A172 (cell line): ENCODE data around the gene SLC10A7. TPM values are rescaled to one million over a fixed set of nuclear protein-coding genes. Genes with fewer than 3 reads are reported as not detected.
"Not testable (repeated sequence)": the region's sequence is repeated elsewhere in the genome, so short reads cannot be mapped to it uniquely, and the experiment has no call there.

ENCODE experiments used
- DNase-seq: peaks from one replicate; pipeline ENCODE4 v3.0.0-alpha.2; 2015; ENCODE audit warnings: low spot score
- total RNA-seq: library from RNA; depleted of rRNA; stranded (reverse); fragments of >200 nt; shearing (Covaris generic); gene quantifications from 2 replicates; pipeline ENCODE4 v1.2.3, GENCODE V29; 2014

Gene SLC10A7
- total RNA-seq, 1 experiment from 2014 or later: 5.7 TPM

- DNase-seq: not testable (repeated sequence)
Measured at GRCh38 chr4:146350114-146350513, 171.6 kb downstream of the SLC10A7 start.

- DNase-seq: no peak
Measured at GRCh38 chr4:146349306-146349705, 172.4 kb downstream of the SLC10A7 start.

- no peak for DNase-seq
Measured at GRCh38 chr4:146347822-146348221, 173.9 kb downstream of the SLC10A7 start.

- no peak for DNase-seq
Measured at GRCh38 chr4:146346276-146346675, 175.5 kb downstream of the SLC10A7 start.

- DNase-seq: no peak
Measured at GRCh38 chr4:146343776-146344175, 178.0 kb downstream of the SLC10A7 start.

GRCh38 chr4:146343199-146343598 is 178.5 kb downstream of the SLC10A7 start:
- DNase-seq: no peak

GRCh38 chr4:146342600-146343192 is 179.0 kb downstream of the SLC10A7 start:
- no peak for DNase-seq

GRCh38 chr4:146340798-146341197 is 180.9 kb downstream of the SLC10A7 start:
- no peak for DNase-seq

- DNase-seq: no peak
Measured at GRCh38 chr4:146338512-146338911, 183.2 kb downstream of the SLC10A7 start.

- no peak for DNase-seq
Measured at GRCh38 chr4:146336410-146336807, 185.3 kb downstream of the SLC10A7 start.

GRCh38 chr4:146335763-146336409 is 185.9 kb downstream of the SLC10A7 start:
- DNase-seq: no peak

GRCh38 chr4:146334862-146335449 is 186.8 kb downstream of the SLC10A7 start:
- no peak for DNase-seq

GRCh38 chr4:146333895-146334262 is 187.9 kb downstream of the SLC10A7 start:
- DNase-seq: no peak

- peak; percentile 75 for DNase-seq
Measured at GRCh38 chr4:146333187-146333894, 188.4 kb downstream of the SLC10A7 start.

GRCh38 chr4:146330392-146330791 is 191.3 kb downstream of the SLC10A7 start:
- DNase-seq: peak; percentile 52

GRCh38 chr4:146329050-146329716 is 192.6 kb downstream of the SLC10A7 start:
- DNase-seq: peak; percentile 79

GRCh38 chr4:146327859-146328650 is 193.7 kb downstream of the SLC10A7 start:
- no peak for DNase-seq

GRCh38 chr4:146318894-146319293 is 202.8 kb downstream of the SLC10A7 start:
- no peak for DNase-seq

- DNase-seq: no peak
Measured at GRCh38 chr4:146317783-146318182, 204.0 kb downstream of the SLC10A7 start.

GRCh38 chr4:146315184-146315583 is 206.6 kb downstream of the SLC10A7 start:
- no peak for DNase-seq

- no peak for DNase-seq
Measured at GRCh38 chr4:146311238-146311970, 210.3 kb downstream of the SLC10A7 start.
